Endodermal cell (in vitro differentiated cells): ENCODE measurements around the gene C1QTNF3. TPM values are rescaled to one million over a fixed set of nuclear protein-coding genes. Genes with fewer than 3 reads are reported as not detected.
A peak's percentile ranks its signal among the peaks of the same experiment; 100 is the strongest.

ENCODE experiments used
- DNase-seq: peaks from one replicate; pipeline ENCODE4 v3.0.0-alpha.2; 2017
- H3K27ac ChIP-seq: 2 replicates; pipeline ENCODE4 v1.5.1; 2013; ENCODE audit warnings: mild to moderate bottlenecking, low read depth, low read length, moderate library complexity
- H3K27me3 ChIP-seq: 2 replicates; pipeline ENCODE4 v1.6.1; 2013; ENCODE audit warnings: mild to moderate bottlenecking, low read length, moderate library complexity; ENCODE audit not compliant: insufficient read depth, control insufficient read depth, poor library complexity, severe bottlenecking
- H3K36me3 ChIP-seq: 2 replicates; pipeline ENCODE4 v1.7.0; 2013; ENCODE audit warnings: mild to moderate bottlenecking, low read length, moderate library complexity; ENCODE audit not compliant: control insufficient read depth, insufficient read depth
- H3K4me1 ChIP-seq: one replicate; pipeline ENCODE4 v1.7.0; 2013; ENCODE audit warnings: low read length; ENCODE audit not compliant: control insufficient read depth, insufficient read depth
- H3K4me3 ChIP-seq: 2 replicates; pipeline ENCODE4 v1.5.1; 2013; ENCODE audit warnings: mild to moderate bottlenecking, low read length, moderate library complexity
- H3K9ac ChIP-seq: 2 replicates; pipeline ENCODE4 v1.6.1; 2013; ENCODE audit warnings: mild to moderate bottlenecking, low read length, moderate library complexity; ENCODE audit not compliant: poor library complexity, severe bottlenecking; ENCODE audit errors: extremely low read depth
- H3K9me3 ChIP-seq: 2 replicates; pipeline ENCODE4 v1.6.1; 2013; ENCODE audit warnings: mild to moderate bottlenecking, low read length, moderate library complexity; ENCODE audit not compliant: control insufficient read depth
- H3K27ac Mint-ChIP-seq: 2 replicates; pipeline ENCODE4 v1.8.0; 2020; ENCODE audit warnings: mixed read lengths
- H3K27me3 Mint-ChIP-seq: 2 replicates; pipeline ENCODE4 v1.8.0; 2021; ENCODE audit warnings: mild to moderate bottlenecking, mixed read lengths; ENCODE audit not compliant: insufficient read depth
- H3K36me3 Mint-ChIP-seq: 2 replicates; pipeline ENCODE4 v1.8.0; 2020; ENCODE audit warnings: low read depth, mixed read lengths
- H3K4me1 Mint-ChIP-seq: 2 replicates; pipeline ENCODE4 v1.8.0; 2020; ENCODE audit warnings: mixed read lengths
- H3K4me3 Mint-ChIP-seq: 2 replicates; pipeline ENCODE4 v1.8.0; 2020; ENCODE audit warnings: mild to moderate bottlenecking, moderate library complexity, mixed read lengths
- H3K9me3 Mint-ChIP-seq: 2 replicates; pipeline ENCODE4 v1.8.0; 2020; ENCODE audit warnings: mild to moderate bottlenecking, mixed read lengths
- CTCF ChIP-seq: fragments of 200-600 bp; sonication (generic); conservative IDR thresholded peaks from 2 replicates; pipeline ENCODE4 v1.5.0; 2021; ENCODE audit warnings: antibody characterized with exemption, mild to moderate bottlenecking
- WGBS, 2 experiments: methylation state at CpG; one replicate each; pipeline versions ENCODE4 v1.1.5 to v1.1.7; 2013; ENCODE audit warnings: missing lambda C conversion rate in 2 of 2, mixed read lengths in 1 of 2; ENCODE audit not compliant: insufficient coverage in 1 of 2, insufficient read length in 1 of 2; 5-methylcytosine and 5-hydroxymethylcytosine counted together
- total RNA-seq, 2 donors: library from RNA; stranded (reverse); fragmentation: NEBNext Ultra II Directional in 1 of 2; extraction: Animal tissue kit (Norgen Biotek cat#: 25700) in 1 of 2; gene quantifications; 2 replicates in 1 of 2; 3 replicates in 1 of 2; pipeline ENCODE4 v1.2.1, GENCODE V29; 2021

The C1QTNF3 gene
- total RNA-seq, 2 donors from 2014 or later, result 5.0 to 7.2 TPM

DNA sequence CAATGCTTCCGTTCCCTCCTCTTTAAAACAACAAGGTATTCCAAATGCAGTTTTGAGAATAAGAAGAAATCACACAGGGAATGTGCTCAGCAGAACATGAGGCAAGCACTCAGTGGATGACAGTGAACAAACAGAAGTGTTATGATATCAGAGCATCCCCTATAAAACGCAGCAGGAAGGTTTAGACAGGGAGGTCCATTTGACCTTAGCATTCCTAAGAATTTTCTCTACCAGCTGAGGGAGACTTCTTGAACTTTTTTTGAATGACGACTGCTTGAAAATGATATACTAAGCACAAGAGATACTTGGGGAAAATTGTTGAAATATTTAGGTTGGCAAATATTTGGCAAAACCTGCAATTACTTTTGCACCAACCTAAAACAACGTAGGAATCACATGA is 39.1 kb downstream of the C1QTNF3 start:
- H3K4me3 ChIP-seq, result no peak overlapping the region
- no peak overlapping the region for H3K9ac ChIP-seq
- no peaks in the 10 kb centered on the region for H3K27me3 ChIP-seq
- H3K36me3 Mint-ChIP-seq, result peaks cover 35% of the 10 kb centered on the region
- H3K4me1 ChIP-seq, result peaks cover 6% of the 10 kb centered on the region
- H3K27ac Mint-ChIP-seq, result no peak overlapping the region
- H3K27ac ChIP-seq, result no peak overlapping the region
- H3K4me1 Mint-ChIP-seq, result peaks cover 31% of the 10 kb centered on the region
- H3K9me3 ChIP-seq, result no peaks in the 10 kb centered on the region
- no peaks in the 10 kb centered on the region for H3K9me3 Mint-ChIP-seq
- no peak for TF ChIP-seq CTCF
- 94 to 96% methylated on average over 2 to 4 of the region's 4 CpGs for WGBS, 2 experiments
- no peak overlapping the region for H3K4me3 Mint-ChIP-seq
- DNase-seq, result no peak
- peaks cover 15% of the 10 kb centered on the region for H3K36me3 ChIP-seq
- H3K27me3 Mint-ChIP-seq, result no peaks in the 10 kb centered on the region

DNA sequence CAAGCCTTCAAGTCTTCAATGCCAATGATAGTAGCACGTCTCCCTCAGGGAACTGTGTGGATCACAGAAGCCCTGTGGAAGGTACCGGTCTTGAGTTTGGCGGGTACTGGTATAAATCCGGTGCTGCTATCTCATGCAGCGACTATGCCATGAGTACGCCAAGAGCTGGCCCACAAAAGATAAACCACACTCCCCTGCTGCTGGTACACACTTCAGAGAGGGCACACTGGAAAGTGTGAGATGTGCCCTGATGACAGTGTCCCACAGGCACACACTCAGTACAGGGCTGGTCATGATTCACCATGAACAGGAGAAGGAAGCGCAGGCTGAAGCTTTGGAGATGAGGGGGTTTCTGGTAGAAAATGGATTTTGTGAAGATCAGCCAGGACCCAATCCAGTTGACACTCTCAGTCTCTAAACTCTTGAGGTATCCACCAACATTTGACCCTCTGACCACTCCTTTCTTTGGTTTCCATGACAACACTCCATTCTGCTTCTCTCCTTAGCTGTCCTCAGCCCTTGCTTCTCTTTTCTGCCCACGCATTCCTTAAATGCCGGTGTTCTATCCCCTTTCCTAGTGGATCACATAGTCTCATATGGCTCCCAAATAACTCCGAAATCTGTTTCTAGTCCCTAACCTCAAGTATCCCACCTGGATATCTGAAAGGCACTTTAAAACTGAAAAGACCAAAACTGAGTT is 40.2 kb downstream of the C1QTNF3 start:
- Mint-ChIP-seq H3K27me3 (no peaks in the 10 kb centered on the region), H3K36me3 (peaks cover 35% of the 10 kb centered on the region), H3K4me3 (no peak overlapping the region), H3K4me1 (peaks cover 28% of the 10 kb centered on the region), H3K27ac (no peak overlapping the region), H3K9me3 (no peaks in the 10 kb centered on the region)
- Histone ChIP-seq H3K36me3 (peaks cover 22% of the 10 kb centered on the region), H3K4me3 (no peak overlapping the region), H3K27me3 (no peaks in the 10 kb centered on the region), H3K9me3 (no peaks in the 10 kb centered on the region), H3K9ac (no peak overlapping the region), H3K4me1 (peaks cover 6% of the 10 kb centered on the region), H3K27ac (no peak overlapping the region)
- no peak for DNase-seq
- 92% methylated on average over 6 to 10 of the region's 10 CpGs for WGBS, 2 experiments
- no peak for TF ChIP-seq CTCF

DNA sequence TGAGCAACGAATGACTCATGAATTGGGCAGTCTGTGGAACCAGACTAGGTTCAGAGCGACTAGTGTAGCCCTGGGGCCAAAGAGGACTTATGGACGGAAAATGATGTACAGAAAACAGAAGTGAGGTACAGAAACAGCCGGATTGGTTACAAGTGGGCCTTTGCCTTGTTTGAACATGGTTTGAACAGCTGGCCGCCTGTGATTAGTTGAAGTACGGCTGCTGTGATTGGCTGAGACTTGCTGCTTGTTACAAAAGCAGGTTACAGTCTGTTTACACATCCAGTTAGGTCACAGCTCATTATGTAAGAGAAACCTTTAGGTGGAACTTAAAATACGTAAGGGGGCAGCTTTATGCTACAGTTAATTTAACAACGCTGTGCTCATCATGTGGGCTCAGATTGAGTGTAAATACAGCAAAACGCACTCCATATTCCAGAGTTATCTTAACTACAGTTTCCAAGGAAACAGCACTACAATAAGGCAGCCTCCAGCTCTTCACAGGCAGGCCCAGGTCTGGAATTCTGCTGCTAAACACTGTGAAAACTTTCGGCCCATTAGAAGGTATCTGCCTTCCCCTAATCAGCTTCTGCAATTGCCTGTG is 41.7 kb downstream of the C1QTNF3 start:
- Histone ChIP-seq H3K9ac (no peak overlapping the region), H3K9me3 (no peaks in the 10 kb centered on the region), H3K36me3 (peaks cover 23% of the 10 kb centered on the region), H3K4me3 (no peak overlapping the region), H3K27me3 (no peaks in the 10 kb centered on the region), H3K27ac (peak overlapping the region; percentile 9), H3K4me1 (no peaks in the 10 kb centered on the region)
- Mint-ChIP-seq H3K4me1 (peaks cover 26% of the 10 kb centered on the region), H3K27ac (no peak overlapping the region), H3K9me3 (no peaks in the 10 kb centered on the region), H3K27me3 (no peaks in the 10 kb centered on the region), H3K4me3 (no peak overlapping the region), H3K36me3 (peaks cover 40% of the 10 kb centered on the region)
- WGBS, 2 experiments, result 89 to 92% methylated on average over 9 to 10 of the region's 10 CpGs
- no peak for TF ChIP-seq CTCF
- no peak for DNase-seq
